Mucosa of descending colon (tissue), 3 donors: ENCODE data around the gene PIN1. TPM values are rescaled to one million over a fixed set of nuclear protein-coding genes. Genes with fewer than 3 reads are reported as not detected.
"Not testable (repeated sequence)": the region's sequence is repeated elsewhere in the genome, so short reads cannot be mapped to it uniquely, and the experiment has no call there.

Experiments used
- ATAC-seq: fragments of 200-7000 bp; cut with Tn5 transposase; one replicate; pipeline ENCODE4 v1.9.1; 2020; ENCODE audit warnings: mild to moderate bottlenecking, moderate library complexity
- DNase-seq, 3 donors: peaks; one replicate each; pipeline ENCODE4 v3.0.0-alpha.2; 2020
- H3K36me3 ChIP-seq: fragments of 200-600 bp; one replicate; pipeline ENCODE4 v1.8.0; 2021; ENCODE audit warnings: low read depth, mild to moderate bottlenecking
- H3K4me1 ChIP-seq: fragments of 200-600 bp; one replicate; pipeline ENCODE4 v1.8.0; 2021; ENCODE audit warnings: low read depth, mild to moderate bottlenecking
- H3K4me3 ChIP-seq: fragments of 200-600 bp; one replicate; pipeline ENCODE4 v1.8.0; 2021; ENCODE audit warnings: mild to moderate bottlenecking
- H3K9me3 ChIP-seq: fragments of 200-600 bp; one replicate; pipeline ENCODE4 v1.8.0; 2021; ENCODE audit warnings: mild to moderate bottlenecking
- CTCF ChIP-seq: fragments of 200-600 bp; IDR thresholded peaks from one replicate; pipeline ENCODE4 v1.8.0; 2022; ENCODE audit warnings: antibody characterized with exemption, mild to moderate bottlenecking
- intact Hi-C, 2 donors: fragments of 100-400 bp; cut with DNase I in 1 of 2; cut with micrococcal nuclease in 1 of 2; formaldehyde crosslinking; loops; one replicate each; pipeline versions ENCODE4 v1.11.0 to v1.11.1; 2022; cut with DNase I, micrococcal nuclease
- total RNA-seq, 3 donors: library from RNA; stranded (reverse); fragmentation: NEBNext Ultra II Directional in 2 of 3; extraction: Animal tissue kit (Norgen Biotek cat#: 25700) in 2 of 3; gene quantifications; one replicate each; pipeline versions ENCODE4 v1.2.1 to v1.2.4, GENCODE V29; 2021 to 2023
- donor health status: DM: no; HTN: no; CAD: no; lungs with moderate emphysema.
- donor health status: DM: no; HTN: no; CAD: no.
- donor health status: DM: no; HTN: yes; CAD: no.

Gene PIN1
- total RNA-seq, 3 donors from 2014 or later: 44.5 to 64.2 (median 52.5) TPM

GRCh38 chr19:9808855-9809824, 26.0 kb upstream of the PIN1 start:
- TF ChIP-seq CTCF: no peak
- H3K36me3 ChIP-seq: peaks cover 11% of the 10 kb centered on the region
- DNase-seq (no peak), ATAC-seq (peak; percentile 58)
- intact Hi-C loops: no loop called here
- peaks cover 2% of the 10 kb centered on the region for H3K4me1 ChIP-seq
- H3K9me3 ChIP-seq: no peaks in the 10 kb centered on the region
- H3K4me3 ChIP-seq: no peak overlapping the region

GRCh38 chr19:9811139-9811538, 24.0 kb upstream of the PIN1 start:
- H3K4me1 ChIP-seq: peaks cover 2% of the 10 kb centered on the region
- H3K36me3 ChIP-seq: peaks cover 11% of the 10 kb centered on the region
- intact Hi-C loops: no loop called here
- no peaks in the 10 kb centered on the region for H3K9me3 ChIP-seq
- H3K4me3 ChIP-seq: no peak overlapping the region
- ATAC-seq (peak; percentile 10), DNase-seq (no peak)
- TF ChIP-seq CTCF: no peak

GRCh38 chr19:9818175-9818733, 16.9 kb upstream of the PIN1 start:
- DNase-seq (no peak), ATAC-seq (no peak)
- peaks cover 15% of the 10 kb centered on the region for H3K4me1 ChIP-seq
- no peaks in the 10 kb centered on the region for H3K9me3 ChIP-seq
- TF ChIP-seq CTCF: no peak
- H3K4me3 ChIP-seq: peak overlapping the region; percentile 94
- H3K36me3 ChIP-seq: no peaks in the 10 kb centered on the region
- intact Hi-C loops: no loop called here

GRCh38 chr19:9818734-9819595, 16.2 kb upstream of the PIN1 start, which contains the start of gene FBXL12:
TSS of gene FBXL12 (minus strand) at chr19:9819079. CDS start at chr19:9818813, 266 bp downstream.
- H3K9me3 ChIP-seq: no peaks in the 10 kb centered on the region
- peak; percentile 100 for DNase-seq
- peaks cover 15% of the 10 kb centered on the region for H3K4me1 ChIP-seq
- peak within 1 kb of the TSS; percentile 94 for H3K4me3 ChIP-seq
- no peaks in the 10 kb centered on the region for H3K36me3 ChIP-seq
- no peak for TF ChIP-seq CTCF
- ATAC-seq: peak; percentile 91
- intact Hi-C loops: no loop called here

GRCh38 chr19:9819596-9819909, 15.6 kb upstream of the PIN1 start:
- DNase-seq (no peak), ATAC-seq (no peak)
- Histone ChIP-seq H3K9me3 (no peaks in the 10 kb centered on the region), H3K4me3 (peak overlapping the region; percentile 9), H3K36me3 (no peaks in the 10 kb centered on the region), H3K4me1 (peaks cover 15% of the 10 kb centered on the region)
- no peak for TF ChIP-seq CTCF
- intact Hi-C loops: no loop called here

GRCh38 chr19:9820034-9820433, 15.1 kb upstream of the PIN1 start:
- ATAC-seq: not testable (repeated sequence)
- peak in 1 of 3 donors; percentile 29 for DNase-seq

More at GRCh38 chr19:9820034-9820433, 15.1 kb upstream of the PIN1 start:
- H3K36me3 ChIP-seq, H3K4me3 ChIP-seq, intact Hi-C loops, H3K9me3 ChIP-seq: not testable (repeated sequence)
- H3K4me1 ChIP-seq: peaks cover 15% of the 10 kb centered on the region
